Thyroid gland (tissue), 4 donors: ENCODE results near the gene GCH1. TPM values are rescaled to one million over a fixed set of nuclear protein-coding genes. Genes with fewer than 3 reads are reported as not detected.

Source experiments
- DNase-seq, 2 donors: peaks; one replicate each; pipeline ENCODE4 v3.0.0-alpha.2; 2019
- H3K27ac ChIP-seq, 3 donors: fragments of 200-600 bp; sonication (generic); 1 replicate in 2 of 3; 2 replicates in 1 of 3; pipeline ENCODE4 v1.5.1; 2016 to 2019; ENCODE audit warnings: mild to moderate bottlenecking in 1 of 3, moderate library complexity in 1 of 3
- H3K27me3 ChIP-seq: fragments of 200-600 bp; sonication (generic); one replicate; pipeline ENCODE4 v1.5.1; 2019
- H3K36me3 ChIP-seq, 2 donors: fragments of 200-600 bp; sonication (generic); one replicate each; pipeline ENCODE4 v1.5.1; 2016 to 2019
- H3K4me1 ChIP-seq, 2 donors: fragments of 200-600 bp; sonication (generic); one replicate each; pipeline ENCODE4 v1.5.1; 2017 to 2019
- H3K4me3 ChIP-seq, 3 donors: fragments of 200-600 bp; sonication (generic); replicated peaks in 1 of 3; 1 replicate in 2 of 3; 2 replicates in 1 of 3; pipeline ENCODE4 v1.5.1; 2016; ENCODE audit warnings: mild to moderate bottlenecking in 1 of 3
- H3K9me3 ChIP-seq: fragments of 200-600 bp; sonication (generic); one replicate; pipeline ENCODE4 v1.5.1; 2017
- POLR2A ChIP-seq, 2 donors: fragments of 450-650 bp; IDR thresholded peaks; one replicate each; pipeline ENCODE4 v1.6.1; 2017; ENCODE audit warnings: antibody characterized with exemption in 2 of 2, mild to moderate bottlenecking in 2 of 2, moderate library complexity in 1 of 2
- WGBS, 2 donors: methylation state at CpG; one replicate each; pipeline ENCODE4 v1.1.5; 2017; 5-methylcytosine and 5-hydroxymethylcytosine counted together
- intact Hi-C: fragments of 100-400 bp; cut with DNase I; formaldehyde crosslinking; loops from one replicate; pipeline ENCODE4 v1.15.1; 2023
- total RNA-seq, 4 donors: library from RNA; depleted of rRNA; stranded (reverse); fragments of >200 nt; gene quantifications; one replicate each; pipeline ENCODE4 v1.2.3, GENCODE V29; 2016
- TF ChIP-seq, protein P1 (sequence below), 6 experiments: fragments of 200-600 bp in 3 of 6; fragments of 450-650 bp in 3 of 6; sonication (generic) in 3 of 6; IDR thresholded peaks; one replicate each; pipeline ENCODE4 v1.5.1; 2016 to 2019; ENCODE audit warnings: antibody characterized with exemption in 6 of 6, mild to moderate bottlenecking in 2 of 6, inconsistent platforms in 1 of 6, moderate library complexity in 1 of 6

The GCH1 gene, protein sequence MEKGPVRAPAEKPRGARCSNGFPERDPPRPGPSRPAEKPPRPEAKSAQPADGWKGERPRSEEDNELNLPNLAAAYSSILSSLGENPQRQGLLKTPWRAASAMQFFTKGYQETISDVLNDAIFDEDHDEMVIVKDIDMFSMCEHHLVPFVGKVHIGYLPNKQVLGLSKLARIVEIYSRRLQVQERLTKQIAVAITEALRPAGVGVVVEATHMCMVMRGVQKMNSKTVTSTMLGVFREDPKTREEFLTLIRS
- total RNA-seq: 1 to 10 TPM; 5.2 to 7.8 (median 7.4) TPM

DNA sequence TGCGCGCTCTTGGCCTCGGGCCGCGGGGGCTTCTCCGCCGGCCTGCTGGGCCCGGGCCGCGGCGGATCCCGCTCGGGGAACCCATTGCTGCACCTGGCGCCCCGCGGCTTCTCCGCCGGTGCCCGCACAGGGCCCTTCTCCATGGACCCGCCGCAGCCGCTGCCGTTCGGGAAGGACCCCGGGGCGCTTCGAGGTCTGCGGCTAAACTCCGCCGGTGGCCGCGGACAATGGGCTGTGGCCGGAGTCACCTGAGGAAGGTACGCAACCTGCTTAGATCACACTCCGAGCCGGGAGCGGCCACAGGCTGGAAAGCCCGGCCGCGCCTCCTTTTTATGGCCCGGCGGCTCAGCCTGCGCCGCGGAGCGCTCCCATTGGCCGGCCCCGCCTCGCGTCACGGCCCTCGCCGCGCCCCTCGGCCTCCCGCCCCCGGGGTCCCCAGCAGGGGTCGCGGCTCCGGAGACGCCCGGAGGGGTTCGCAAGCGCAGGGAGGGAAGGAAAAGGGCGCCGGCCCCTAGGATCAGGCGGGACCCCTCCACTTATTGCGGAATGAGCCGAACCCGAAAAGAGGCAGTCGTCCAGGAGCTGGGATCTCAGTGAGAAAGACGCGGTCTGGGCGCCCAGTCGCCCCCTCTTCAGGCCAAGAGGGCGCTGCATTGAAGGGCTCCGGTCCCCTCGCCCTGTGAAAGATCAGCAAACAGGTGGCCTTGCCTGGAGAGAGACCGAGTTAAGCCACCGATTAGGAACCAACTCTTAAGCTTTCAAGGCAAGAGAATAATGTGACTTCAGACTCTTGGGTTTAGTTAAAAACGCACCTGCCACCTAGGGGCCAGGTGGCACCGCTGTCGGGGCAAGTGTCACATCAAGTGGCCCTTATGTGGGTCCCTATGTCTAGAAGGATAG, at the start of gene GCH1:
TSS of gene GCH1 (minus strand) at position 306 of the 900 bp plus-strand sequence. CDS start at position 143, 163 bp downstream.
- DNase-seq: peak; percentile 79
- peak within 1 kb of the TSS; percentile 56 to 72 (median 61) for H3K4me3 ChIP-seq
- intact Hi-C loops: no loop called here
- no peaks in the 10 kb centered on the region for H3K36me3 ChIP-seq
- no peaks in the 10 kb centered on the region for H3K27me3 ChIP-seq
- H3K9me3 ChIP-seq: no peaks in the 10 kb centered on the region
- WGBS, 2 donors: 0 to 2% methylated on average over 17 to 26 of the region's 83 CpGs
- H3K4me1 ChIP-seq: peaks cover 0 to 8% of the 10 kb centered on the region in 2 donors
- peak in 1 of 2 donors; percentile 97 for TF ChIP-seq POLR2A (IDR thresholded peaks at IDR 0.05)
- TF ChIP-seq, protein P1, sequence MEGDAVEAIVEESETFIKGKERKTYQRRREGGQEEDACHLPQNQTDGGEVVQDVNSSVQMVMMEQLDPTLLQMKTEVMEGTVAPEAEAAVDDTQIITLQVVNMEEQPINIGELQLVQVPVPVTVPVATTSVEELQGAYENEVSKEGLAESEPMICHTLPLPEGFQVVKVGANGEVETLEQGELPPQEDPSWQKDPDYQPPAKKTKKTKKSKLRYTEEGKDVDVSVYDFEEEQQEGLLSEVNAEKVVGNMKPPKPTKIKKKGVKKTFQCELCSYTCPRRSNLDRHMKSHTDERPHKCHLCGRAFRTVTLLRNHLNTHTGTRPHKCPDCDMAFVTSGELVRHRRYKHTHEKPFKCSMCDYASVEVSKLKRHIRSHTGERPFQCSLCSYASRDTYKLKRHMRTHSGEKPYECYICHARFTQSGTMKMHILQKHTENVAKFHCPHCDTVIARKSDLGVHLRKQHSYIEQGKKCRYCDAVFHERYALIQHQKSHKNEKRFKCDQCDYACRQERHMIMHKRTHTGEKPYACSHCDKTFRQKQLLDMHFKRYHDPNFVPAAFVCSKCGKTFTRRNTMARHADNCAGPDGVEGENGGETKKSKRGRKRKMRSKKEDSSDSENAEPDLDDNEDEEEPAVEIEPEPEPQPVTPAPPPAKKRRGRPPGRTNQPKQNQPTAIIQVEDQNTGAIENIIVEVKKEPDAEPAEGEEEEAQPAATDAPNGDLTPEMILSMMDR (IDR thresholded peaks at IDR 0.05): peak; percentile 24 to 51 (median 40)
- H3K27ac ChIP-seq: peak within 1 kb of the TSS; percentile 70 to 83 (median 77)

DNA sequence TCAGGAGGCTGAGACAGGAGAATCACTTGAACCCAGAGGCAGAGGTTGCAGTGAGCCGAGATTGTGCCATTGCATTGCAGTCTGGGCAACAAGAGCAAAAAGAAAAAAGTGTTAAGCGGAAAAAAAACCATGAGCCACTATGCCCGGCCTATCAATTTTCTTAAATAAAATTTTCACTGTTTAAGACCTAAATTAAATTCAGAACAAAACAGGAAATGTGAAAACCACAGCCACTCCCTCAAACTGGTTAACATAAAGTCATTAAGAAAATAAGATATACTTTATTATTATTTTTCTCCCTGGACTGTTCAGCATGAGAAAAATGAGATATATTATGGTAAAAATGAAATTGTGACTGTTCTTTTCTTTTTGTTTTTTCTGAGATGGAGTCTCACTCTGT, 44.6 kb upstream of the GCH1 start:
- whole genome bisulfite sequencing, 2 donors: 91 to 97% methylated on average over 3 of the region's 3 CpGs
- TF ChIP-seq, protein P1 (IDR thresholded peaks at IDR 0.05): no peak
- TF ChIP-seq POLR2A (IDR thresholded peaks at IDR 0.05): no peak
- no peak overlapping the region for H3K4me3 ChIP-seq
- DNase-seq: no peak
- intact Hi-C loops: no loop called here
- H3K27me3 ChIP-seq: no peaks in the 10 kb centered on the region
- H3K9me3 ChIP-seq: no peaks in the 10 kb centered on the region
- no peaks in the 10 kb centered on the region for H3K4me1 ChIP-seq
- no peak overlapping the region for H3K27ac ChIP-seq
- no peaks in the 10 kb centered on the region for H3K36me3 ChIP-seq

DNA sequence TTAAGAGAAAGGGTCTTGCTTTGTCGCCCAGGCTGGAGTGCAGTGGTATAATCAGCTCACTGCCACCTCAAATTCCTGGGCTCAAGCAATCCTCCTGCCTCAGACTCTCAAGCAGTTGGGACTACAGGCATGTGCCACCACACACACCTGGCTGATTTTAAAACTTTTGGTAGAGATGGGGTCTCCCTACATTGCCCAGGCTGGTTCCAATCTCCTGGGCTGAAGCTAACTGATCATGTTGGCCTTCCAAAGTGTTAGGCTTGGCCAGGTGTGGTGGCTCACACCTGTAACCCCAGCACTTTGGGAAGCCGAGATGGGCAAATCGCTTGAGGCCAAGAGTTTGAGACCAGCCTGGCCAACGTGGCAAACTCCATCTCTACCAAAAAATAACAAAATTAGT, 43.9 kb upstream of the GCH1 start:
- 92 to 98% methylated on average over 4 of the region's 4 CpGs for WGBS, 2 donors
- Histone ChIP-seq H3K27ac (no peak overlapping the region), H3K27me3 (no peaks in the 10 kb centered on the region), H3K9me3 (no peaks in the 10 kb centered on the region), H3K4me3 (no peak overlapping the region), H3K4me1 (no peaks in the 10 kb centered on the region), H3K36me3 (no peaks in the 10 kb centered on the region)
- TF ChIP-seq POLR2A (IDR thresholded peaks at IDR 0.05): no peak
- TF ChIP-seq, protein P1 (IDR thresholded peaks at IDR 0.05): no peak
- intact Hi-C loops: no loop called here
- DNase-seq: no peak

DNA sequence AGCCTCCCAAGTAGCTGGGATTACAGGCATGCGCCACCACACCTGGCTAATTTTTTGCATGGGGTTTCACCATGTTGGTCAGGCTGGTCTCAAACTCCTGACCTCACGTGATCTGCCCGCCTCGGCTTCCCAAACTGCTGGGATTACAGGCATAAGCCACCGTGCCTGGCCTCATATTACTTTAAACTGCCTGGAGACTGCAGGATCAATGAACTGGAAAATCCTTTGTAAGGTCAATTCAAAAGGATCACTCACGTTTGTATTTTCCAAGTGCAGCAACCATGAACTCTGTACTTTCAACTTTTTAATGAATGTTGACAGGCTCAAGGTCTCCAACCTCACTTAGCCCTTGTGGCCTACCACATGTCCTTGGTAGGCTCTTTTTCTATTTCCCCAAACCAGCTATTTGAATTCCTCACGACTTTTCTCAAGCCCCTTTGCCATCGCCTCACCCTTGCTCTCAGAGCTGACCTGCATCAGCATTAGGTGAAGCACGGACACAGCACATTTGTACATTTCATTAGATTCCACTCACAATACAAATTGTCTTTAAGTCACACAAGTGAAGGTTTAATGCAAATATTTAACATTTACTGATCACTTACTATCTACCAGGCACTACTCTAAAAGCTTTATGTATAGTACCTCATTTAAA, 42.2 kb upstream of the GCH1 start:
- DNase-seq: no peak
- H3K27ac ChIP-seq: no peak overlapping the region
- no peaks in the 10 kb centered on the region for H3K9me3 ChIP-seq
- TF ChIP-seq, protein P1 (IDR thresholded peaks at IDR 0.05): no peak
- TF ChIP-seq POLR2A (IDR thresholded peaks at IDR 0.05): no peak
- 88 to 89% methylated on average over 9 of the region's 9 CpGs for WGBS, 2 donors
- intact Hi-C loops: no loop called here
- H3K36me3 ChIP-seq: no peaks in the 10 kb centered on the region
- H3K4me3 ChIP-seq: no peak overlapping the region
- no peaks in the 10 kb centered on the region for H3K4me1 ChIP-seq
- H3K27me3 ChIP-seq: no peaks in the 10 kb centered on the region
